Ishikawa (cell line): ENCODE measurements around the gene MGA.

ENCODE experiments used
- FOXM1 ChIP-seq: IDR thresholded peaks from 2 replicates; pipeline ENCODE4 v1.6.1; 2012; ENCODE audit warnings: low read depth, borderline replicate concordance
- RAD21 ChIP-seq: IDR thresholded peaks from 2 replicates; pipeline ENCODE4 v1.6.1; 2012; ENCODE audit warnings: low read depth
- ZBTB7A ChIP-seq: IDR thresholded peaks from 2 replicates; pipeline ENCODE4 v1.6.1; 2012; ENCODE audit warnings: low read depth

DNA sequence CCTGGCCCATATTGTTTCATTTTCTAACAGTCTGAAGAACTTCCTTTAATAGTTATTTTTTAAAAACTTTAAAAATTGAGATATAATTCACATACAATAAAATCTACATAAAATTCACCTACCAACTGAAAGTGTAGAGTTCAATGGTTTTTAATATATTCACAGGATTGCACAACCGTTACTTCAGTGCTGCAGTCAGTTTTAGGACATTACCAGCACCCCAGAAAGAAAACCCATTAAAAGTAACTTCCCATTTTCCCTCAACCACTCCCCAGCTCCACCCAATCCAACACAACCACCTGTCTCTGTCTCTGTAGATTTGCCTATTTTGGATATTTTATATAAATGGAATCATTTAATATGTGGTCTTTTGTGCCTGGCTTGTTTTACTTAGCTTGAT, 29.6 kb downstream of the MGA start:
- TF ChIP-seq FOXM1 (no peak), ZBTB7A (no peak), RAD21 (no peak)
